Stimulated activated CD4-positive, alpha-beta T cell treated with anti-CD3 and anti-CD28 coated beads, Interleukin-4, amount 100 ng/mL, for 1 hour (primary cell): ENCODE measurements around the gene KDM7A.
"Not testable (repeated sequence)": the region's sequence is repeated elsewhere in the genome, so short reads cannot be mapped to it uniquely, and the experiment has no call there.

Source experiments
- DNase-seq: peaks from one replicate; pipeline ENCODE4 v3.0.0-alpha.2; 2020

Gene KDM7A

GRCh38 chr7:140156460-140157080 is 20.2 kb downstream of the KDM7A start:
- DNase-seq, result no peak

- no peak for DNase-seq
Measured at GRCh38 chr7:140155428-140155827, 21.4 kb downstream of the KDM7A start.

DNA sequence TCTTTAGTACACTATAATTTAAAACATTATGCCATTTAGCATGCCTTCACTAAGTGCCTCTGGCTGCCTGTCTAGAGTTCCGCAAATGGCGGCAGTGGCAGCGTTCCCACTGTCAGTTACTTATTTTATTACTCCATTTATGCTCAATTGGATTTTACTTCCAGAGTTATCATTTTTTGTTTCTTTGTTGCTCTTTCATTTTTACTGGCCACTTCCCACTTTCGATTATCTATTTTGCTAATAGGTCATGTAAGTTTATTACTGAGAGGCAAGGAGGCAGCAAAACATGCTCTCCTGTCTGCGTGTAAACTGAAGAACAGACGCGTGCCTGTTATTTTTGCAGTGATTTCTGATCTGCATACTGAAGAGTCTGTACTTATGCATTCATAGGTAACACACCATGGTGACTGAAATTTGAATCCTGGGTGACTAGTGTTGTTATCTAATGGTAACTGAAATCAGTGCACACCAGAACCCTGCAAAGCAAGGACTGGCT is 23.1 kb downstream of the KDM7A start:
- no peak for DNase-seq

- DNase-seq, result no peak
Measured at GRCh38 chr7:140146574-140146973, 30.2 kb downstream of the KDM7A start.

GRCh38 chr7:140145709-140146108 is 31.1 kb downstream of the KDM7A start:
- DNase-seq, result no peak

DNA sequence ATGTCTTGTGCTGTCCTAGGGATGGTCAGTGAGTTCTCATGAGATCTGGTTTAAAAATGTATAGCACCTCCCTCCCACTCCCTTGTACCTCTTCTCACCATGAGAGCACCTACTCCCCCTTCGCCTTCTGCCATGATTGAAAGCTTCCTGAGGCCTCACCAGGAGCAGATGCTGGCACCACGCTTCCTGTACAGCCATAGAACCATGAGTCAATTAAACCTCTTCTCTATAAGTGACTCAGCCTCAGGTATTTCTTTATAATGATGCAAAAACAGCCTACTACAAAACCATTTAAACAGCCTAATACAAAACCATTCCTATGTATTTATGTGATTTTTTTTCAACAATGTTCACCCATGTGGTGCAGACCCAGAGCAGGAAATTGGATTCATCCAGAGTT is 32.0 kb downstream of the KDM7A start:
- DNase-seq, result no peak

- DNase-seq, result no peak
Measured at GRCh38 chr7:140143997-140144396, 32.8 kb downstream of the KDM7A start.

DNA sequence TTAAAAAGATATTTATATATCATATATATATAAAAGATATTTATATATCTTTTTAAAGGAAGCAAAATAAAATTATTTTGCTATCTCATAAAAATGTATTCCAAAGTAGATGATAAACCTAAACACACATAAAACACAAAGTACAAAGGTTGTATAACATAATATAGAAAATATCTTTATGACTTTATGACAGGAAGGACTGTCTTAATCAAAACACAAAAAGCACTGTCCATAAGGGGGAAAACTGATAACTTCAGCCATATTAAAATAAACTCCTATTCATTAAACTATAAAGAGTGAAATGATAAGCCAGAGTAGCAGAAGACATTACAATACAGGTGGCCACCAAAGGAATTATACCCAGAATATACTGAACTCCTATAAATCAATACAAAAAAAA is 34.8 kb downstream of the KDM7A start:
- no peak for DNase-seq

GRCh38 chr7:140141256-140141655 is 35.5 kb downstream of the KDM7A start:
- no peak for DNase-seq

- DNase-seq, result no peak
Measured at GRCh38 chr7:140137078-140137477, 39.7 kb downstream of the KDM7A start.

DNA sequence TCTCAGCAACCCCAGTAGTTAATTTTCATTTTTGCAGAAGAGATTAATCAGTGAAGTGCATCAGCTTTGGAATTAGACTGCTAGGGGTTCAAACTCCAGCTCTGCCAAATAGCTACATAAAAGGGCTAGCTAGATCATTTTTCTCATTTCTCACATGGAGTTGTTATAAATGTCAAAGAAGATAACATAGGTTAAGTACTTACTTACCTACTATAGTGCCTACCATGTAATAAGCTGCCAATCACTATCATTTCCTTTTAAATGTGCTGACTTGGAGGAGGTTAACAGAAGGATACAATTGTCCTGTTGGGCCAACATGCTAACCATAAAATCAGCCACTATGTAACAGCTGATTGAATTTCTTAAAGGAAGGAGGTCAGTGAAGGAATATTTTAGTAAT is 40.7 kb downstream of the KDM7A start:
- no peak for DNase-seq

DNA sequence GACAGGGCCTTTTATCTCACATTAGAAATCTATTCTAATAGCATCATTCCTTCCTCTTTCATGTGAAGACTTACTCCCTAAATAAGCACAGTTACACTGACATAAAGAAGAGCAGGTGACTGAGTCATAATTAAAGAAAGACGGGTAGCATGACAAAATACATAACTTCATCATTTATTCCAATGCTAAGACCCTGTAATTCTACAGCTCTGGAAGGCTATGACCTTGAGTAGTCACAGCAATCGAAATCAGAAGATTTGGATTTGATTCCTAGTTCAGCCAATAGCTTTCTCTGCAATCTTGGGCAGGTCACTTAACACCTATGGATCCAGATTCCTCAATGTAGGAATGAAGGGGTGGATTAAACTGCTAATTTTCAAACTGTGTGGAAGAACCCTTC is 42.7 kb downstream of the KDM7A start:
- no peak for DNase-seq

DNA sequence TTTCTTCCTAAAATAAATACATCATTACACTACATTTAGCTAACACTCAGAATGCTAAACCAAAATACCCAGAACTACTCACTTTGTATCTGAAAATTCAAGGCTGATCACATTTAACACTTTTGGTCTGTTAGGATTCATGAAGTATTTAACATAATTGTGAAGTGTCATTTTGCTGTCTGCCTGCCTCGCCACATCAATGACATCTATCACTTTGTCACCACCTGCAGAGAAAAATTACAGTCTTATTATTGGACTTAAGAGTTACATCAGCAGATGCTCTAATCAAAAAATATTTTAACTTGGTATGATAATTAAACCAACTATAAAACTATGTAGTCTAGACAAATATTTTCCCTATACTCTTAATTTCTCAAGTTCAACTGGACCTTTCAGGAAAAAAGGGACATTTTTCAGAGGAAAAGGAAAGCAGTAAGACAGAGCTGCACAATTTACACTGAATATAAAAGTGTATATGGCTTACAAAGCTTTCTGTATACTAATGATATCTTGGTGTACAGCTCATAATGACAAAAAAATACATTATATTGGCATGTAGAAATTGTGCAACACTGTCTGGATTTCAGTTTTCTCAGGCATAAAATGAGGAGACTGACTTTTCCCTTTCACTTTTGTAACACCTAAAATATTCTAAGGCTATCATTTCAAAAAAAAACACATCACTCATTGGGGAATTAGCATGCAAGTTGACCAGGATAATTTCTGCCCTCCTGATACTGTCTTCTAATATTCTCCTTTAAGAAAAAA is 49.2 kb downstream of the KDM7A start:
- no peak for DNase-seq

- DNase-seq, result no peak
Measured at GRCh38 chr7:140126435-140127034, 50.2 kb downstream of the KDM7A start.

DNA sequence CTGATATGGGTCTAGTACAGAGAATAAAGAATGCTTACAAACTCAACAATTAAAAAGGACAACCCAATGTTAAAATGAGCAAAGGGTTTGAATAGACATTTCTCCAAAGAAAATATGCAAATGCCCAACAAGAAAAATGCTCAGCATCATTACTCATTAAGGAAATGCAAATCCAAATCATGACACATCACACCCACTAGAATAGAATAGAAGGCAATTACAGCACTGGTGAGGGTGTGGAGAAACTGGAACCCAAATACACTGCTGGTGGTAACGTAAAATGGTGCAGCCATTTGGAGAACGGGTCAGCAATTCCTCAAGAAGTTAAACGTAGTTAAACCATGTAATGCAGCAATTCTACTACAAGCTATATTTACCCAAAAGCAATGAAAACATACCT is 53.8 kb downstream of the KDM7A start:
- no peak for DNase-seq

DNA sequence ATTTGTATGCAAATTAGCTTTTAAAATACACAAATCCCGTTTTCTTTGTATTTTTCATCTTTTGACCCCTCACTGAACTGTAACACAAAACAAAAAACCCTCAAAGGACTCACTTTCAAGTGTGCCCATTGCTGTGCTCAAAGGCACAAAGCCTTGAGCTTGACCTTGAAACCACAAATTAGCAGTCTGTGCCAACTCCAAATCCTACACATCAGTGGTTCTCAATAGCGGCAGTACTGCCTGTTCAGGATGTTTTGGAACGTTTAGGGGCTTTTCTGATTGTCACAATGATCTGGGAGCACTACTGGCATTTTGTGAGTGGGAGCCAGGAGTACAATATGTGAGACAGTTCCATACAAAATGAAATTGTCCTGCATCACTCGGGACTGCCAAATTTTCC is 55.5 kb downstream of the KDM7A start:
- DNase-seq, result no peak

GRCh38 chr7:140114817-140115216 is 62.0 kb downstream of the KDM7A start:
- DNase-seq, result not testable (repeated sequence)

GRCh38 chr7:140108777-140109176 is 68.0 kb downstream of the KDM7A start:
- DNase-seq, result not testable (repeated sequence)

DNA sequence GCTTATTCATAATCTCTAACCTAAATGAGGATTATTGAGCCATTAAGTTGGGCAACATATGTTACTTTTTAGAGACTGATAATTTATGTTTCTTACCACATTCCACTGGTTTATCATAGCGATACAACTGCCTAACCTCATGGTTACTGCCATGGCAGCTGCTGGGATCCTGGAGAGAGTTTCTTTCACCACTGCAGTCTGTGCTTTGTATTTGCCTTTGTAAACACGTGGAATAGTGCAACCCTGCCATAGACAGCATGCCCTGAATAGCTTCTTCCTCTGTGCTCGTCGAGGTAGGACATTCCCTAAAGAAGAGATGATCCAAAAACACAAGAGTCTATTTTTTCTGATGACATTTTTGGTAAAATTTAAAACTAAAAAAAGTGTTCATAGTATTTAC is 80.3 kb downstream of the KDM7A start:
- DNase-seq, result no peak

GRCh38 chr7:140093375-140093774 is 83.4 kb downstream of the KDM7A start:
- DNase-seq, result no peak

- DNase-seq, result no peak
Measured at GRCh38 chr7:140085447-140085846, 91.3 kb downstream of the KDM7A start.

DNA sequence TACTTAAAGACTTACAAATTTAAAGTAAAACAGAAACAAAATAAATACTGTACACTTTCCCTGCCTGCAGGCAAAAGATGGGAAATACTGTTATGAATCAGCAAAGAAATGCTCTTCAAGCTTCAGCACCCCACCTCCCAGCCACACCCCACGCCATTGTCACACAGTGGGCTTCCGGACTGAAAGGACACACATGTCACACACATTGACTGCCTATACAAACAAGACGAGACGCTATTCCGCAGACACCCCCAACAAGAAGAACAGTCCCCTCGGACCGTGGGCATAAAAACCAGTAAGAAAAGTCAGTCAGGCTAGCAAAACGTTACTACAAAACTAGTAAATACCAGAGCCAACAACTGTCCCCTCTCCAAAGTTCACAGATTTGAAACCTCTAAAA is 91.8 kb downstream of the KDM7A start:
- DNase-seq, result peak; percentile 35

- no peak for DNase-seq
Measured at GRCh38 chr7:140084142-140084655, 92.6 kb downstream of the KDM7A start.

DNA sequence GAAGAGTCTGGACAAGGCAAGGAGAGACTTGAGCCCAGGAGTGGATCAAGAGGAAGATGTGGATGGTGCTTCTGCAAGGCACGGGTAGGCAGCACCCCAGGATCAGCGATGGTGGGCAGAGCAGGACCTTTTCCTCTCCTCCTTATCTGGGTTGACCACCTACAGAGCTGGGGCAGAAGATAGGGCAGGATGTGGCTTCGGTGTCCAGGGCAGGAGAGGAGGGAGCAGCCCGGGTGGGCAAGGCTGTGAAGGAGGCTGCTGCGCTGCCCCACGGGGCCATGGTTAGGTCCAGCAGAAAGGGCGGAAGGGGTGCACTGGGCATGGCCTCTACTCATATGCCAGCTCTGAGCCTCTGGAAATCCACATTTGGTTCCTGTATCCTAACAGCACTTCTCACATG is 94.0 kb downstream of the KDM7A start:
- no peak for DNase-seq
